Hematopoietic multipotent progenitor cell treated with erythropoietin and hydrocortisone succinate and interleukin-3 and kit ligand, for 6 days (in vitro differentiated cells): Measurements from ENCODE around the gene TAF11L12.
"Not testable (repeated sequence)": the region's sequence is repeated elsewhere in the genome, so short reads cannot be mapped to it uniquely, and the experiment has no call there.

Experiments
- DNase-seq: peaks from one replicate; pipeline ENCODE4 v3.0.0-alpha.2; 2015

Gene TAF11L12

GRCh38 chr5:17610092-17610491, at the start of gene TAF11L12:
TSS of gene TAF11L12 (plus strand) at chr5:17610392.
- DNase-seq: not testable (repeated sequence)

GRCh38 chr5:17585658-17586057, 24.5 kb upstream of the TAF11L12 start, which contains the start of gene TAF11L7:
TSS of gene TAF11L7 (minus strand) at chr5:17585758.
- not testable (repeated sequence) for DNase-seq

- not testable (repeated sequence) for DNase-seq
These were observed 19.3 kb upstream of the TAF11L12 start, which contains the start of gene TAF11L8 for GRCh38 chr5:17590860-17591259. TSS of gene TAF11L8 (minus strand) at chr5:17590960.

- not testable (repeated sequence) for DNase-seq
These were observed 15.9 kb upstream of the TAF11L12 start, which contains the start of gene TAF11L9 for GRCh38 chr5:17594255-17594654. TSS of gene TAF11L9 (minus strand) at chr5:17594394.

- not testable (repeated sequence) for DNase-seq
These were observed 12.5 kb upstream of the TAF11L12 start, which contains the start of gene TAF11L10 for GRCh38 chr5:17597728-17598127. TSS of gene TAF11L10 (minus strand) at chr5:17597828.

- not testable (repeated sequence) for DNase-seq
These were observed 6.3 kb upstream of the TAF11L12 start, which contains the start of gene TAF11L11 for GRCh38 chr5:17603880-17604279. TSS of gene TAF11L11 (plus strand) at chr5:17604183.

GRCh38 chr5:17604951-17605350, 5.2 kb upstream of the TAF11L12 start:
- DNase-seq: no peak

GRCh38 chr5:17607461-17607860, 2.7 kb upstream of the TAF11L12 start:
- not testable (repeated sequence) for DNase-seq

GRCh38 chr5:17614872-17615605, 4.8 kb downstream of the TAF11L12 start:
- DNase-seq: no peak

GRCh38 chr5:17619354-17619753, 9.2 kb downstream of the TAF11L12 start:
- no peak for DNase-seq

- DNase-seq: no peak
These were observed 10.4 kb downstream of the TAF11L12 start for GRCh38 chr5:17620627-17621026.

- DNase-seq: no peak
These were observed 15.5 kb downstream of the TAF11L12 start for GRCh38 chr5:17625686-17626085.

- DNase-seq: not testable (repeated sequence)
These were observed 21.6 kb downstream of the TAF11L12 start, which contains the start of gene TAF11L13 for GRCh38 chr5:17631788-17632187. TSS of gene TAF11L13 (plus strand) at chr5:17632088.

GRCh38 chr5:17634160-17634559, 24.0 kb downstream of the TAF11L12 start, which contains the start of gene TAF11L14:
TSS of gene TAF11L14 (plus strand) at chr5:17634460.
- no peak for DNase-seq

- DNase-seq: not testable (repeated sequence)
These were observed 39.0 kb downstream of the TAF11L12 start for GRCh38 chr5:17649232-17649631.

GRCh38 chr5:17655201-17655759, 45.1 kb downstream of the TAF11L12 start:
- DNase-seq: not testable (repeated sequence)

- no peak for DNase-seq
These were observed 45.7 kb downstream of the TAF11L12 start for GRCh38 chr5:17655921-17656320.
